GM21723 (cell line): Measurements from ENCODE around the gene MAP2K5.

Source experiments
- ATAC-seq: cut with Tn5 transposase; IDR thresholded peaks from one replicate; pipeline ENCODE4 v1.9.1; 2021; ENCODE audit warnings: mild to moderate bottlenecking, moderate library complexity; ENCODE audit not compliant: unreplicated experiment

The MAP2K5 gene

GRCh38 chr15:67799801-67800205, 257.3 kb downstream of the MAP2K5 start:
- no peak for ATAC-seq

GRCh38 chr15:67801142-67801541, 258.6 kb downstream of the MAP2K5 start:
- ATAC-seq = no peak

GRCh38 chr15:67801926-67802914, 259.7 kb downstream of the MAP2K5 start:
- no peak for ATAC-seq

GRCh38 chr15:67803299-67803698, 260.8 kb downstream of the MAP2K5 start:
- ATAC-seq = no peak

- no peak for ATAC-seq
These were observed 261.7 kb downstream of the MAP2K5 start for GRCh38 chr15:67803996-67804843.

GRCh38 chr15:67805008-67805665, 262.6 kb downstream of the MAP2K5 start:
- no peak for ATAC-seq

- ATAC-seq = no peak
These were observed 263.4 kb downstream of the MAP2K5 start for GRCh38 chr15:67805666-67806516.

- no peak for ATAC-seq
These were observed 264.0 kb downstream of the MAP2K5 start for GRCh38 chr15:67806536-67806935.

- ATAC-seq = no peak
These were observed 264.6 kb downstream of the MAP2K5 start for GRCh38 chr15:67807141-67807540.

GRCh38 chr15:67807836-67808235, 265.3 kb downstream of the MAP2K5 start:
- ATAC-seq = no peak

- no peak for ATAC-seq
These were observed 266.3 kb downstream of the MAP2K5 start for GRCh38 chr15:67808821-67809220.

GRCh38 chr15:67809441-67809840, 266.9 kb downstream of the MAP2K5 start:
- ATAC-seq = no peak

GRCh38 chr15:67809866-67810265, 267.4 kb downstream of the MAP2K5 start:
- no peak for ATAC-seq

- no peak for ATAC-seq
These were observed 269.7 kb downstream of the MAP2K5 start for GRCh38 chr15:67812241-67812644.

- ATAC-seq = no peak
These were observed 270.7 kb downstream of the MAP2K5 start for GRCh38 chr15:67813104-67813634.

- ATAC-seq = no peak
These were observed 272.6 kb downstream of the MAP2K5 start for GRCh38 chr15:67815036-67815592.

- no peak for ATAC-seq
These were observed 274.2 kb downstream of the MAP2K5 start for GRCh38 chr15:67816668-67817067.

GRCh38 chr15:67818464-67818863, 276.0 kb downstream of the MAP2K5 start:
- no peak for ATAC-seq

GRCh38 chr15:67819636-67820035, 277.1 kb downstream of the MAP2K5 start:
- no peak for ATAC-seq
